Epidermal melanocyte (primary cell): ENCODE results near the gene SND1.

ENCODE experiments used
- DNase-seq: peaks from one replicate; pipeline ENCODE4 v3.0.0; 2011; ENCODE audit warnings: low spot score; ENCODE audit not compliant: insufficient read length

SND1 gene

GRCh38 chr7:128035712-128036111, 383.7 kb downstream of the SND1 start:
- no peak for DNase-seq

DNA sequence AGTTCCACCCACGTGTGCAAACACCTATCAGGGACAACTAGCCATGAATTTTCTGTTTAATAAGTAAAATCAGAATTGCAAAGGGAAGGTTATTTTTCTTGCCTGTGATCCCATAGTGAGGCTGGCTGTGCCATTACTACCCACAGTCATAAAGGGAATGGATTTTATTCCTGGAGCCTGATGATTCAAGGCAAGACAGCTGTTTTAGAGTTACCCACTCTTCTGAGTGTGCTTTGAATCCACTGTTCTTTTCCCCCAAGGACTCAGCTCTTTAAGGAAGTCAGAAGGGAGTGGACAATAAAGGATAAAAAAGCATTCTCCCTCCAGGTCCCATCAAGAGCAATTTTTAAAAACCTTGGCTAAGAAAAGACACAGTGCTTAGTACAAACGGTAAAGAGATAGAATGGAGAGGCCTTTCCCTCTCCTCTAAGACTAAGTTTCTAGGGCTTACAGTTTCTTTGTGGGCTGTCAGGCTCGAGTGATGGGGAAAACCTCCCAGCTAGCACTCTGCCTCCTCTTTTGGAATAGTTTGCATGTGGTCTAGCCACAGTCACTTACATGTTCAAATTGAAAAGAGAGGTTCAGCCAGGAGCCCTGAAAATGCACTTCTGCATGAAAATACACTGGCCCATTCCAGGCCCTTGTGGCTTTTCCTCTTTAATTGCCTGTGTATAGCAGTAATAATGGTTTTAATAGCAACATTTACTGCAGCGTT, 384.4 kb downstream of the SND1 start:
- DNase-seq = no peak

DNA sequence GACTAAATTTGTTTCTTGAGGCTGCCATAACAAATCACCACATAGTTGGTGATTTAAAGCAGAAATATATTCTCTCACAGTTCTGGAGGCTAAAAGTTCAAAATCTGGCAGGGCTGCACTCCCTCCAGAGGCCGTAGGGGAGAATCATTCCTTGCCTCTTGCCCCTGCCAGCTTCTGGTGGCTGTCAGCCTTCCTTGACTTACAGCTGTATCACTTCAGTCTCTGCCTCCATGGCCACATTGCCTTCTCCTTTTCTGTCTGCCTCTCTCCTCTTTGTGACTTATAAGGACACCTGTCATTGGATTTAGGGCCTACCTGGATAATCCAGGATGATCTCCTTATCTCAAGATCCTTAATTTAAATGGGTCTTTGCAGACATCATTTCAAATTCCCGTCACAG, 385.1 kb downstream of the SND1 start:
- no peak for DNase-seq

- no peak for DNase-seq
These were observed 386.1 kb downstream of the SND1 start for GRCh38 chr7:128037880-128038619.

DNA sequence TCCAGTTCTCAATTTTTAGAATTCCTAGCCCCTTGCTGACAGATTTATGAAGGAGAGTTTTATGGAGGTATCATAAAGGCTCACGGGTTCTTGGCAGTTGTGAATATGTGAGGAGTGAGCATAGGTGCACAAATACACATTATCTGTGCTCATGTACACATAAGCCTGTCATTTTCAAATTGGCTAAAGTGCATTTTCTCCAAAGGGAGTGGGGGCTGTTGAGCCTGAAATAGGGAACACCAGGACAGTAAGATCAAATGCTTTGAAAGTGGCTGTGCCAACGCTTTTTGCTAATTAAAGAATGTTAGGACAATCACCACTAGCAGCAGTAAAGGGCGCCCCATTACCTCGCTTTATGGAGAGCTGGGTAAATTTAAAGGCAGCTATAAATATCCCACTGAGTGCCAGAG, 387.6 kb downstream of the SND1 start:
- DNase-seq = no peak

DNA sequence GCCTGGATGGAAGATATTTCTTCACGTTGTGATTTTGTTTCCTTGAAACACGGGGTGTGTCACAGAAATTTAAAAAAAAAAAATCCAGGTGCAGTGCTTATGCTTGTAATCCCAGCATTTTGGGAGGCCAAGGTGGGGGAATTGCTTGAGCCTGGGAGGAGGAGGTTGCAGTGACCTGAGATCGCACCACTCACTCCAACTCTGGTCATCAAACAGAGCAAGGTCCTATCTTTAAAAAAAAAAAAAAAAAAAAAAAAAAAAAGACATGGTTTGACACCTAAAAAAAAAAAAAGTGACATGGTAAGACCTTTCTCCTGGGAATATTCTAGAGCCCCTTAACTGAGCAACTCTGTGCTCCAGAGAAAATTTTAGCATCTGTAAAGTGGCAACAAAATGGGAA, 388.2 kb downstream of the SND1 start:
- no peak for DNase-seq

DNA sequence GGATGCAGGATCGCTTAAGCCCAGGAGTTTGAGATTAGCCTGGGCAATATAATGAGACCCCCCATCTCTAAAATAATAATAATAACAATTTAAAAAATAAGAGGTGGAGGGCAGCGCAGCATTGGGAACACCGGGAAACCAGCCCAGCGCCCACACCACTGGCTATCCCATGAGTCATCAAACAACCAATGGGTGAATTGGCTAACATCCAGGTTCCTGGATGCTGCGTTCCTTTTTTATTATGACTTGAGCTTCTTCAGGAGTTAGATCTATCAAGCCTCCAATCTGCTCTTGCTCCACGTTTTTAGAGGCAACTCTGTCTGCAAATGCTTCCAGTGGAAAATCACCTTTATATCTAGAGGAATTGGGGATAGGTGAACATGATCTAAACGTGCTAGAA, 389.2 kb downstream of the SND1 start:
- DNase-seq = no peak

DNA sequence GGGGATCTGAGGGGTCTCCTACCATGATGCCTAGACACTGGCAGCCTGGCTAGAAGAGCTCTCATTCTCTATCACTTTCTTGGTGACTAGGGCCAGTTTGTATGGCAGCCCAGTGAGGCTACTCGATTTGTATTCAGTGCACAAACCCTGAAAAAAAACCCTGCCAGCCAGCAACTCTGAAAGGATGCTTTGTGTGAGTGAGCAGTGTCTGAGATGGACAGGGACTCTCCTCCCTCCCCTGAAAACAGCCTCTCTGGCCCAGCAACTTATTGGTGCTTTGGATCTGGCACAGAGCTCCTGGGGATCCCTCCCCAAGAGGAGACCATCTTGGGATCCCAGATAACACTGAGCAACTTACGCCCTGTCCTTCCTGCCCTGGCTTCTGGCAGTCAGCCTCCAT, 390.0 kb downstream of the SND1 start:
- no peak for DNase-seq

- no peak for DNase-seq
These were observed 392.1 kb downstream of the SND1 start for GRCh38 chr7:128044064-128044463.

- no peak for DNase-seq
These were observed 393.2 kb downstream of the SND1 start for GRCh38 chr7:128045158-128045557.

- no peak for DNase-seq
These were observed 393.8 kb downstream of the SND1 start for GRCh38 chr7:128045766-128046165.

DNA sequence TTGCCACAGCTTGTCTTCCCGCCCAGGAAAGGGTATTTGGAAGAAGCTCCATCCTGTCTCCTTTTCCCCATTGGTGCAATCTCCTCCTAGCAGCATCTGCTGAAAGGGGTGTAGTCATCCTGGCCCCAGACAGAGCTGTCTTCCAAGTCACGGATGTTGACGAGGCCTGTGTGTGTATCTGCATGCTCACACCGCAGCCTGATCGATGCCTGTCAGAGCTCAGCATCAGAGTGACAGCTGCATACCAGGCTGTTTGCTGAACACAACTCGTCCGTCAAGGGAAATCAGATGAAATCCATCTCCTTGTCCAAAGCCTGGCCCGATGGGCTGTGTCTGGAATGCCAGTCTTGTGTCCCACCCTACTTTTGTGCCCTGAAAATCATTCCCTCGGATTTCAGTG, 400.4 kb downstream of the SND1 start:
- DNase-seq = no peak

- DNase-seq = no peak
These were observed 401.0 kb downstream of the SND1 start for GRCh38 chr7:128053023-128053422.

- no peak for DNase-seq
These were observed 402.0 kb downstream of the SND1 start for GRCh38 chr7:128053991-128054390.

DNA sequence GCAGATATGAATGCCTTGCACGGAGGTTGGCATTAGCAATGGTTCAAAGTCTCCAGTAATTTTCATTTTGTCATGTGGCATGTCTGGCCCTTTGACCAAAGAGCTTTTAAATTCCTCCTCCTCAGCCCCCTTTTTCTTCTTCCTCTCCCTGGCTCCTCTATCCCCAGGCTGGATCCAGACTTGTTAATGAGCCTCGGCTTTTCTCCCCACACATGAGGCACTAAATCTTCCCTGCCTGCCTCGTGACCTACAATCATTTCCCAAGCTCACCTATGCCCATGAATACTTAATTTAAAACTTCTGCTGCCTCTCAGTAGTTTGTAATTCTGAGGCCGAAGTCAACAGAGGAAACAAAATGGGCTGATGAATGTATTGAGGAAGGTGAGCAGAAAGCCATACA, 402.5 kb downstream of the SND1 start:
- DNase-seq = no peak

GRCh38 chr7:128055637-128056036, 403.6 kb downstream of the SND1 start:
- no peak for DNase-seq

GRCh38 chr7:128056901-128057300, 404.9 kb downstream of the SND1 start:
- DNase-seq = no peak

GRCh38 chr7:128057909-128058308, 405.9 kb downstream of the SND1 start:
- no peak for DNase-seq

- no peak for DNase-seq
These were observed 407.4 kb downstream of the SND1 start for GRCh38 chr7:128059143-128059988.

DNA sequence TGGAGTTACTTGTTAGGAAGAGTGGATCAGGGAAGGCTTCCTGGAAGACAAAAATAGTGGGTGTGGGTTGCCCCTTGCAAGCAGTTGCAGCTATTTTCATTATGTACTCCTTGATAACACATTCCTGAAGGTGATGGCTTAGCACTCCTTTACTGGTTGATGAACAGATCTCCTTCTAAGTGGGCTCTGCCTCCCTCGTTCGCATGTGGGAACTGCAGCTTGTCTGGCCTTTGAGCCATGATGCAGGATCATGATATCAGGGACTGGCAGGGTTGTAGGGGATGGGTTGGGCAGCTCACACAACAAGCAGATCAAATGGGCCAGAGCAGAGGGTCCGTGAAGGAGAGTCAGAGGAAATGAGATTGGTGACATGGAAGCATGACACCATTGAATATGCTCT, 408.0 kb downstream of the SND1 start:
- no peak for DNase-seq

GRCh38 chr7:128063088-128063487, 411.1 kb downstream of the SND1 start:
- no peak for DNase-seq

DNA sequence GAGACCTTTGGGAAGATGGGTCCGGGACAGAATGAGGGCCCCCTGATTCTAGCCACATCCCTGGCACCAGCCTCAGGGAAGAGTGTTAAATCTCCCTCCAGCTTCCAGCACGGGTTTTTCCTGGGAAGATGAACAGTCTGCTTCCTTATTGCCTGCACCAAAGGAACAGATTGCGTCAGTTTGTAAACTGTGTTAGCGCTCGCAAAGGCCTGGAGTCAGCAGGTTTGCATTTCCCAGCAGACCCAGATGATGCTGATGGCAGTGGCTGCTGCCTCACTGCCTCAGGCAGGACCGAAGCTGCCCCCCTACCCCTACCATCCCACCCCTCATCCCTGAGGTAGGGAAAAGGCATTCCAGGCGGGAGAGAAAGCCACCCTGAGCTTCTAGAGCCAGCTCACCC, 413.9 kb downstream of the SND1 start:
- DNase-seq = no peak
